Stimulated activated memory B cell treated with anti-CD40 and anti-IgM and Interleukin-4, amounts not matched to agents 10 μg/mL and 1 μg/mL and 100 μg/mL, for 72 hours (primary cell): ENCODE measurements around the gene ZNF496.

Experiments used
- ATAC-seq: fragments of 150-1000 bp; cut with Tn5 transposase; 2 replicates; pipeline ENCODE4 v1.10.0; 2021
- H3K27ac Mint-ChIP-seq: one replicate; pipeline ENCODE4 v1.8.0; 2022; ENCODE audit warnings: mild to moderate bottlenecking, mixed read lengths
- H3K27me3 Mint-ChIP-seq: one replicate; pipeline ENCODE4 v1.8.0; 2022; ENCODE audit warnings: mixed read lengths
- H3K36me3 Mint-ChIP-seq: one replicate; pipeline ENCODE4 v1.8.0; 2022; ENCODE audit warnings: mixed read lengths
- H3K4me1 Mint-ChIP-seq: one replicate; pipeline ENCODE4 v1.8.0; 2022; ENCODE audit warnings: mixed read lengths
- H3K4me3 Mint-ChIP-seq: one replicate; pipeline ENCODE4 v1.8.0; 2022; ENCODE audit warnings: mild to moderate bottlenecking, moderate library complexity, mixed read lengths
- H3K9me3 Mint-ChIP-seq: one replicate; pipeline ENCODE4 v1.8.0; 2022; ENCODE audit warnings: mixed read lengths

ZNF496 gene

DNA sequence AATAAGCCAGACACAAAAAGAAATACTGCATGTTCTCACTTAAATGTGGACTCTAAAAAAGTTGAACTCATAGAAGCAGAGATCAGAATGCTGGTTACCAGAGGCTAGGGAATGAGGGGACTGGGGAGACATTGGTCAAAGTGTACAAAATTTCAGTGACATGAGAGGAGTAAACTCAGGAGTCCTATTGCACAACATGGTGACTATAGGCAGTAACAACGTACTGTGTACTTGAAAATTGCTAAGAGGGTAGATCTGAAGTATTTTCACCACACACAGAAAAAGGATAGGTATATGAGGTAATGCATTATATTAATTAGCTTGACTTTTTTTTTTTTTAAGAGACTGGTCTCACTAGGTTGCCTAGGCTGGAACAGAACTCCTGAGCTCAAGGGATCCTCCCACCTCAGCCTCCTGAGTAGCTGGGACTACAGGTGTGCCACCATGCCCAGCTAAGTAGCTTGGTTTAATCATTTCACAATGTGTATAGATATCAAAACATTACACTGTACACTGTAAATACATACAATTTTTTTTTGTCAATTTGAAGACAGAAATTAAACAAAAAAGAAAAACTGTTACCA, 7.4 kb downstream of the ZNF496 start:
- no peak for ATAC-seq
- H3K4me1 Mint-ChIP-seq: no peaks in the 10 kb centered on the region
- H3K36me3 Mint-ChIP-seq: peaks cover 72% of the 10 kb centered on the region

GRCh38 chr1:247322849-247323586, 8.6 kb downstream of the ZNF496 start:
- Mint-ChIP-seq H3K27ac (peak overlapping the region; percentile 51), H3K4me1 (peaks cover 2% of the 10 kb centered on the region)
- ATAC-seq: no peak

More for the DNA sequence above, 7.4 kb downstream of the ZNF496 start:
- no peaks in the 10 kb centered on the region for H3K27me3 Mint-ChIP-seq
- no peak overlapping the region for H3K27ac Mint-ChIP-seq
- H3K4me3 Mint-ChIP-seq: no peak overlapping the region
- no peaks in the 10 kb centered on the region for H3K9me3 Mint-ChIP-seq

GRCh38 chr1:247322442-247322841, 9.2 kb downstream of the ZNF496 start:
- ATAC-seq: no peak
- Mint-ChIP-seq H3K27me3 (no peaks in the 10 kb centered on the region), H3K27ac (peak overlapping the region; percentile 51), H3K4me1 (peaks cover 8% of the 10 kb centered on the region), H3K9me3 (no peaks in the 10 kb centered on the region), H3K36me3 (peaks cover 80% of the 10 kb centered on the region), H3K4me3 (no peak overlapping the region)

More at GRCh38 chr1:247322849-247323586, 8.6 kb downstream of the ZNF496 start:
- Mint-ChIP-seq H3K9me3 (no peaks in the 10 kb centered on the region), H3K27me3 (no peaks in the 10 kb centered on the region), H3K36me3 (peaks cover 80% of the 10 kb centered on the region), H3K4me3 (no peak overlapping the region)

DNA sequence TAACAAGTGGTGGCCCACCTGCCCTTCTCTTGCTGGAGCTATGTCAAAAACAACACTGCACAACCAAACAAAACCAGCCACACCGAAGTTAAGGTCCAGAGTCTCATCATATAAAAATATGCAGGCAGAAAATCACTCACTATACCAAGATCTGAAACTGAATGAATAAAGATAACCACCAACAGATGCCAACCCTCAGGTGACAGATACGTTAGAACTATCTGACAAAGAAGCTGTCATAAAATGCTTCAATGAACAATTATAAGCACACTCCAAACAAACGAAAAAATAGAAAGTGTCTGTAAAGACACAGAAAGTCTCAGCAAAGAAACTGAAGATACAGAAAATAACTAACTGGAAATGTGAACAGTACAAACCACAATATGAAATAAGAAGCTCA, 14.0 kb downstream of the ZNF496 start:
- Mint-ChIP-seq H3K4me3 (no peak overlapping the region), H3K27me3 (no peaks in the 10 kb centered on the region), H3K4me1 (peaks cover 24% of the 10 kb centered on the region), H3K9me3 (peaks cover 5% of the 10 kb centered on the region), H3K36me3 (peaks cover 70% of the 10 kb centered on the region), H3K27ac (peak overlapping the region; percentile 58)
- no peak for ATAC-seq

DNA sequence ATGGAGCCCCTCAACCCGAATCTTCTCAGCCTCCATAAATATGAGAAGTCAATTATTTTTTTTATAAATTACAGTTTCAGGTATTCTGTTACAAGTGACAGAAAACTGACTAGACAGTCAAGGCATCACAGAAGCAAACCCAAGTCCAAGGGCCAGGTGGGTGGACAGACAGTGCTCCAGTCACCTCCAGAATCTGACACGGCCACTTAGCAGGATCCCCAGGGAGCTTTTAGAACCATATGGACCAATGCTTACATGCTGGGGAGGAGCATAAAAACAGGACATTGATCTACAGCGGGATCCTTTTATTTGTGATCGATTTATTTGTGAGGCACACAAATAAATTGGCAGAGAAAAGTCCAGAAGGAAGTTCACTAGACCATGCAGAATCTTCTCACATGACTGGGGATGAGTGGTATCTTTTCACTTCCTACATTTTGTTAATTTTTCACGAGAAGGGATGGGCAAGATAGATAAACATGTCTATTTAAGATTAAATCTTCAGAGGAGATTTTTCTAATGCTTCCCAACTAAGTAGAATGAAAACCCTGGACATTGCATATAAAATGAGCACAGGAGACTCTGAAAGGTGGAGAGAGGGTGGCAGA, 15.0 kb downstream of the ZNF496 start:
- H3K9me3 Mint-ChIP-seq: peaks cover 5% of the 10 kb centered on the region
- H3K4me1 Mint-ChIP-seq: peaks cover 24% of the 10 kb centered on the region
- H3K36me3 Mint-ChIP-seq: peaks cover 65% of the 10 kb centered on the region
- no peaks in the 10 kb centered on the region for H3K27me3 Mint-ChIP-seq
- peak overlapping the region; percentile 58 for H3K27ac Mint-ChIP-seq
- ATAC-seq: peak; percentile 55
- H3K4me3 Mint-ChIP-seq: no peak overlapping the region

DNA sequence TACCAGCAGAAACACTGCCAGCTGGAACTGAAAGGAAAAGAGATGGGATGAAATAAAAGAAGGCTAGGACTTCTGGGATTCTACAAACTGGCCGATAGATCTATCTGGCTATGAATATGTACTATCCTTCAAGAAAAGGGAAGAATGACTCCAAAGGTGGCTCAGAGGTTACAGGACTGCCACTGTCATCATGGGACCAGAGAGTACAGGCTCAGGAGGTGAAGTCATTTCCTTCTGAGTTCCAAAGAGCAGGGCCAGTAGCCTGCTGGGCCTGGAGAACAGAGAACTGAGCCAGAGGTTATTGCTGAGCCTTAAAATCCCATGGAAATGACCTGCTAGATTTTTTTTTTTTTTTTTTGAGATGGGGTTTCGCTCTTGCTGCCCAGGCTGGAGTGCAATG, 27.6 kb downstream of the ZNF496 start:
- Mint-ChIP-seq H3K4me3 (no peak overlapping the region), H3K4me1 (no peaks in the 10 kb centered on the region), H3K36me3 (peaks cover 91% of the 10 kb centered on the region), H3K9me3 (no peaks in the 10 kb centered on the region), H3K27me3 (no peaks in the 10 kb centered on the region), H3K27ac (no peak overlapping the region)
- no peak for ATAC-seq

- no peak overlapping the region for H3K27ac Mint-ChIP-seq
- no peaks in the 10 kb centered on the region for H3K4me1 Mint-ChIP-seq
- peaks cover 88% of the 10 kb centered on the region for H3K36me3 Mint-ChIP-seq
- no peaks in the 10 kb centered on the region for H3K27me3 Mint-ChIP-seq
- H3K4me3 Mint-ChIP-seq: no peak overlapping the region
- no peak for ATAC-seq
- no peaks in the 10 kb centered on the region for H3K9me3 Mint-ChIP-seq
Measured at GRCh38 chr1:247303216-247303615, 28.5 kb downstream of the ZNF496 start.

GRCh38 chr1:247301176-247301540, 30.5 kb downstream of the ZNF496 start:
- Mint-ChIP-seq H3K4me1 (no peaks in the 10 kb centered on the region), H3K36me3 (peaks cover 72% of the 10 kb centered on the region), H3K27ac (no peak overlapping the region), H3K4me3 (no peak overlapping the region), H3K27me3 (no peaks in the 10 kb centered on the region), H3K9me3 (no peaks in the 10 kb centered on the region)
- no peak for ATAC-seq

GRCh38 chr1:247300491-247301175, 31.0 kb downstream of the ZNF496 start:
- H3K27me3 Mint-ChIP-seq: no peaks in the 10 kb centered on the region

GRCh38 chr1:247299723-247300381, 31.8 kb downstream of the ZNF496 start:
- no peaks in the 10 kb centered on the region for H3K9me3 Mint-ChIP-seq
- H3K27ac Mint-ChIP-seq: no peak overlapping the region
- no peaks in the 10 kb centered on the region for H3K27me3 Mint-ChIP-seq
- ATAC-seq: no peak
- no peak overlapping the region for H3K4me3 Mint-ChIP-seq
- H3K4me1 Mint-ChIP-seq: no peaks in the 10 kb centered on the region
- peaks cover 60% of the 10 kb centered on the region for H3K36me3 Mint-ChIP-seq

More at GRCh38 chr1:247300491-247301175, 31.0 kb downstream of the ZNF496 start:
- Mint-ChIP-seq H3K36me3 (peaks cover 68% of the 10 kb centered on the region), H3K4me3 (no peak overlapping the region), H3K27ac (no peak overlapping the region), H3K9me3 (no peaks in the 10 kb centered on the region), H3K4me1 (no peaks in the 10 kb centered on the region)
- no peak for ATAC-seq

DNA sequence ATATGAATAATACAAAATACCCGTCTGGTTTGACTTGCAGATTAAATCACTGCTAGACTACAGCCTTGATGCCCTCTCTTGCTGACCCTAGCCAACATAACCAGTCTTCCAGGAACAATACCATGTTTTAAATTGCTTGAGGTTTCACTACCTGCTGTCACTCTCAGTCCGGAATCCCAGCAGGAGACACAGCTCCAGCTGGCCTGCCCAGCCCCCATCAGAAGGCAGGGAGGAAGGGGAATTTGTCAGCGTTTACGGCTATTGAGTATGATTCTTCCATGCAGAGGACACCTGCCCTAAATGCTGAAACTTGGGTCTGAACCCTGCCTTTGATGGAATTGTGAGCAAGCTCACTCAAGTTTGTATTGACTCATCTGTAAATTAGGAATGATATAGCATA, 33.0 kb downstream of the ZNF496 start:
- peaks cover 50% of the 10 kb centered on the region for H3K36me3 Mint-ChIP-seq
- H3K27me3 Mint-ChIP-seq: no peaks in the 10 kb centered on the region
- H3K9me3 Mint-ChIP-seq: no peaks in the 10 kb centered on the region
- H3K4me3 Mint-ChIP-seq: no peak overlapping the region
- H3K4me1 Mint-ChIP-seq: no peaks in the 10 kb centered on the region
- no peak overlapping the region for H3K27ac Mint-ChIP-seq
- no peak for ATAC-seq

DNA sequence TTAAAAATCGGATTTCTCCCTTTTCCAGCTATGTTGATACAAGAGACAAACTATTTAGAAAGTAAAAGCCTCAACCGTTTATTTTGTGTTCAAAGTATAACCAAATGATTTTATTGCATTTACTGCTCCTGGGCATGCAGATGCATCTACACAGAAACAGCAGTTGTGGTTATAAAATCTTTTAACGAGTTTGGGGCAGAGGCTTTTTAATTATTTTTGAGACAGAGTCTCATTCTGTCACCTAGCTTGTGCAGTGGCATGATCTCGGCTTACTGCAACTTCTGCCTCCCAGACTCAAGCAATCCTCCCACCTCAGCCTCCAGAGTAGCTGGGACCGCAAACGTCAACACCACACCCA, 33.6 kb downstream of the ZNF496 start:
- H3K27ac Mint-ChIP-seq: no peak overlapping the region
- no peaks in the 10 kb centered on the region for H3K27me3 Mint-ChIP-seq
- H3K4me3 Mint-ChIP-seq: no peak overlapping the region
- no peaks in the 10 kb centered on the region for H3K4me1 Mint-ChIP-seq
- H3K36me3 Mint-ChIP-seq: peaks cover 44% of the 10 kb centered on the region
- ATAC-seq: no peak
- H3K9me3 Mint-ChIP-seq: no peaks in the 10 kb centered on the region

- Mint-ChIP-seq H3K4me3 (no peak overlapping the region), H3K4me1 (no peaks in the 10 kb centered on the region), H3K9me3 (no peaks in the 10 kb centered on the region), H3K36me3 (peaks cover 38% of the 10 kb centered on the region), H3K27ac (no peak overlapping the region), H3K27me3 (no peaks in the 10 kb centered on the region)
- no peak for ATAC-seq
Measured at GRCh38 chr1:247297263-247298123, 34.2 kb downstream of the ZNF496 start.

DNA sequence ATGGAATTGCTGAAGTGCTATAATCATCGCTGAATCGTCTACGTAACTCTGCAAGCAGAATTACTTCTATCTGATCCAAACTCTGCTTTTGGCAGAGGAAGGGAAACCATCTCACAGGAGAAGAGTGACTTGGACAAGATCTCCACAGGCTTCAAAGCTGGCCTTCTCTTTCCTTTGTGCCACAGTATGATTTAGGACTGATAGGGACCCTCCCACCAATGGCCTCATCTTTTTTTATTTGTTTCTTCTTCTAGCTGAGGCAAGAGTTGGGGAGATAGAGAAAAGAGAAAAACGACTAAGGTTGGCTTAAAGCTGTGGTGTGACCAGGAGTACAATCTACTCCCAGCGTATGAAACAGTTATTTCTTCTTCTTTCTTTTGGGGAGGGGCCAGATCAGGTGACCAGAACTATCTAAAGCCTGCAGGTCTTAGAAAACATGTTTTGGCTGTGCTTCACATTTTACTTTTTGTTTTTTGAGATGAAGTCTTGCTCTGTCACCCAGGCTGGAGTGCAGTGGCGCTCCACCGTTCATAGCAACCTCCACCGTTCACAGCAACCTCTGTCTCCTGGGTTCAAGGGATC, 35.0 kb downstream of the ZNF496 start:
- no peak overlapping the region for H3K27ac Mint-ChIP-seq
- peaks cover 30% of the 10 kb centered on the region for H3K36me3 Mint-ChIP-seq
- H3K4me3 Mint-ChIP-seq: no peak overlapping the region
- no peaks in the 10 kb centered on the region for H3K9me3 Mint-ChIP-seq
- ATAC-seq: no peak
- no peaks in the 10 kb centered on the region for H3K4me1 Mint-ChIP-seq
- H3K27me3 Mint-ChIP-seq: no peaks in the 10 kb centered on the region
